Measurements from ENCODE around the gene COL6A3.

The COL6A3 gene

DNA sequence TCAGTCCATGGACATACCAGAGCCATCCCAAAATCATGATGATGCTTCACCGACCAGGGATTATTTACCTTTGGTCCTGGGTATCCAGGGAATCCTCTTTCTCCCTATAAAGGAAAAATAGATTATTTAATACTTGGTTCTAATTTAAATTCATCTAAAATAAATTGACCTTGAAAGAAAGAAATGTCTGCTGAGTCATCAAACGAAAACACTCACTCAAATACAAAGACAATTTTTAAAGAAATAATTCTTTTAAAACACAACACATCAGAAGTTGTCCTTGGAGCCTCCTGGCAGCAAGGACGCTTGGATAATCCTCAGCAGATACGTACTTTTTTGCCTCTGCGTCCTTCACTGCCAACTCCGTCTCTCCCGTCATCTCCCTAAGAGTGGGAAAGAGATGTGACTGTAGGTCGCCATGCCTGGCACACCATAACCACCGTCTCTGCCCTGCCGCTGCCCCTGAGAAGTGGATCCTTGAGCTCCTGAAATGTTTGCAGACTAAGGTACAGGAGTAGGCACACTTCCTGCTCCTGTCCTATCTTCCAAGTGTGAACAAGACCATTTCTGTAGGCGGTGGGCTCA lies 65.6 kb downstream of the COL6A3 start:
- no peak for DNase-seq (ENCODE audit: low spot score)

DNA sequence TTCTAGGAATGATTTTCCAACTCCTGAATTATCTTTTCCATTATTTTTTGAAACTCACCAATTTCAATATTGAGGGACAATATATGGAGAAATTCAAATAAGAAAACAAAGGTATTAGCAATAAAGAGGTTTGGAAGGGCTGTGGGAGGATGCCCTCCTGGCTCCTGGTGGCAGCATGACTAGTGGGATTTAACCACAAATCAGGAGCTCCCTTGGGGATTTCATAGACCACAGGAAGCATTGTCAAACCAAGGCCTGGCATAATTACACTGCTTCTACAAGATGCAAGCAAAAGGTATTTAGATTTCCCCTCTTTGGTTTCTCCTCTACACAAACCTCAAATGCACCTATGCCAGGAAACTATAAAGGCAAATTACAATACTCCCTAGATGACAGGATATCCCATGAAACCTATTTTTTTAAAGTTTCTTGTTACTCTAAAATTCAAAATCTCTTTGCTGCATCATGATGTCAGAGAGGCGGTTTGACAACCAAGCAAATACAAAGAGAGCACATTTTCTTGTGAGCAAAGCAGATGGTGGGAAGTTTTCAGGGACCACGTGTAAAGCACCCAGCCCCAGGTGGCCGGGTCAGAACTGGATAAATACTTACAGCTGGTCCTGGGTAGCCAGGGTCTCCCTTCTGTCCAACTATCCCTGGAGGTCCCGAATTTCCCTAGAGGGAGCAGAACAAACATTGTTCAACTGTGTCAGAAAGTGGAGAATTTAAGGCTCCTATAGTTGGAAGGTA lies 67.9 kb downstream of the COL6A3 start:
- DNase-seq (ENCODE audit: low spot score), result no peak

DNA sequence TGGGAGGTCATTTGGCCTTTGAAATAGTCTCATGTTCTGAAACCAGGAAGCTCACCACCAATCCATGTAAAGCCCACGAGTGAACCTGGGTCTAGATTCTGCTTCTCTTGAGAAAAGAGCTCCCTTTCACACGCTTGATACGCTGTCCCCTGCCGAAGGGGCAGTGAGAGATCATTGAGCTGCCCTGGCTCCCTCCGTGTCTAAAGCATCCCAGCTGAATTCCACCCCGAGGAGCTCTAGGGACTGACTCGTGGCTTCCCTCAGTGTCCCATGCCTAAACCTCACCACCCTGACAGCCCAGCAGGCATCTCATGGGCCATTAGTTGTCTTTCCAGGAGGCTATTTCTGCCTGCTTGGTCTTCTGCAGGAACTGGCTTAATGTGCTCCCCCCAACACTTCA lies 68.6 kb downstream of the COL6A3 start:
- DNase-seq (ENCODE audit: low spot score), result no peak

DNA sequence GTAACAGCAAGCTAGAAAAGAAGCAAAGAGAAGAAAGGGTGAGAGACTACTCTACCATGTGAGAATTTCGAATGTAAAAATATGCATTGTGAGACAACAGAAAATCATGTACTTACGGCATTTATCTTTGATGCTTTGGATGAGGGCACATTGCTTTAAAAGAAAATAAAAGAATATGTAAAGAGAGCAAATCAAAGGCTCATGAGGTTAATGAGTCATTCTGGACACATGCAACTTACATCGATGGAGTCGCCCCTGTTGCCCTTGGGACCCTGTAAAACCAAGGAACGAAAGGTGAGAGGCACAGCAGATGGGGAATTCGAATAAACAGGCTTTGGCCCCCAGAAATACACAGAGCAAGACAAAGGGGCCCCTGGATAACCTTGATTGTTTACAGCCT lies 69.0 kb downstream of the COL6A3 start:
- DNase-seq (ENCODE audit: low spot score), result no peak

DNA sequence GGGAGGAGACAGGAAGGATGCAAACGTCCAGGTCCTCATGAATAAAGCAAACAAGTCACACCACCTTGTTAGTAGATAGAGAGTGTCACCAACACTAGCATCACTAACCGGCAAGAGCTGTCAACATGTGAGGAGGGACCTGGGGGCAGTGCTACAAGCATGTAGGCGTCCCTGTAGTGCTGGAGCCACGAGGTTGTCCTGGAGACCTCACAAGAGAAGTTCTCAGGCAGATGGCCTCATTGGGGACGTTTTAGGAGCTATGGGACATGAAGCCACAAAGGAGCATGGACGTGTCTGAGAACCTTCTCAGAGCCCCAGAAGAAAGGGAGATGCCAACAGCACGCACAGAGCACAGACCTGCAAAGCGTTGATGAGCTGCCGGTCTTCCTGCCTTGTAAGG lies 70.0 kb downstream of the COL6A3 start:
- DNase-seq (ENCODE audit: low spot score), result no peak

GRCh38 chr2:237341872-237342271 lies 72.1 kb downstream of the COL6A3 start:
- no peak for DNase-seq (ENCODE audit: low spot score)

DNA sequence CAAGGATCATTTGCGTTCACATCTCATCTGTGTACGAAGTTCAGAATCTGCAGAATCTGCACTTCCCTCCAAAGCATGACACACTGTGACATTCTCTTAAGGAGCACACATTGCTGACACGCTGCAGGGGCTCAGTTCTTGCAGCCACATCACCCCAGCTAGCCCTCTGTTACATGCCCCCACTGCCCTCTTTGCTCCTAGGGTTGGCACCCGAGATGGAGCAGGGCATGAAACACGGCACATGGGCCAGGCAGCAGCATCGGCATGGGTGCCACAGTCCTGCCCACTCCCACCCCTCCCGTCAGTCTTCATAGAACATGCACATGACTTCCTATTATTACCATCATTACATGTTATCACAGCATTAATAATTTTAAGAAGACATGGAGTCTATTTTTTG lies 76.4 kb downstream of the COL6A3 start:
- no peak for DNase-seq (ENCODE audit: low spot score)

DNA sequence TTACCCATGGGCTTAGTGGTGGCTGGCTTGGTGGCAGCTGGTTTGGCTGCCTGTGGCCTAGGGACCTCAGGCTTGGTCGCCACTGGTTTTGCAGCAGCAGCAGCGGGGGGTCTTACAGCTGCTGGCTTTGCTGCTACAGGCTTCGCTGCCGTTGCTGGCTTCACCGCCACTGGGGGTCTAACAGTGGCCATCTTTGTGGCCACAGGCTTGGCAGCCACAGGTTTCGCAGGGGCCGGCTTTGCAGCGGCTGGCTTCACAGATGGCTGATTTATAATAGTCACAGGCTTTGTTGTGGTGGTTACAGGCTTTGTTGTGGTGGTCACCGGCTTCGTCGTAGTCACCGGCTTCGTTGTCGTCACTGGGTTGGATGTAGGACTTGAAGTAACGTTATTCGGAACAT lies 77.8 kb downstream of the COL6A3 start:
- DNase-seq (ENCODE audit: low spot score), result no peak

DNA sequence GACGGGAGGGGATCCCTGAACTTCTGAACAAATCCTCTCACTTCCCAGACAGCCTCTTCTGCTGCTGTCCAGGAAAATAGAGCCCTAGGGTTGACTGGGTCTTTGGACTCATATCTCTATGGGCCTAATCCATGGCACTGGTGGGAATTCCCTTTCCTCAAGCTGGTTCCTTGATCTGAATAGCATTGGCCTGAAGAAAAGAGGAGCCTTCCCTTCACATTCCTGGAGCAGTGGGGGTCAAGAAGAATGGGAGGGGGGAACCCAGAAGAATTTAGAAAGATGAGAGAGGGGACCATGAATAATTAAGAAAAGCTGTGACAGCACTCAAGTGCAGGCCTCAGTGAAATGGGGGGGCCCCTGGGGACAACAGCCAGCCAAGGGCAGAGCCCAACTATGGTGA lies 80.2 kb downstream of the COL6A3 start:
- no peak for DNase-seq (ENCODE audit: low spot score)

- no peak for DNase-seq (ENCODE audit: low spot score)
Observed at GRCh38 chr2:237330541-237330940, 83.4 kb downstream of the COL6A3 start.

DNA sequence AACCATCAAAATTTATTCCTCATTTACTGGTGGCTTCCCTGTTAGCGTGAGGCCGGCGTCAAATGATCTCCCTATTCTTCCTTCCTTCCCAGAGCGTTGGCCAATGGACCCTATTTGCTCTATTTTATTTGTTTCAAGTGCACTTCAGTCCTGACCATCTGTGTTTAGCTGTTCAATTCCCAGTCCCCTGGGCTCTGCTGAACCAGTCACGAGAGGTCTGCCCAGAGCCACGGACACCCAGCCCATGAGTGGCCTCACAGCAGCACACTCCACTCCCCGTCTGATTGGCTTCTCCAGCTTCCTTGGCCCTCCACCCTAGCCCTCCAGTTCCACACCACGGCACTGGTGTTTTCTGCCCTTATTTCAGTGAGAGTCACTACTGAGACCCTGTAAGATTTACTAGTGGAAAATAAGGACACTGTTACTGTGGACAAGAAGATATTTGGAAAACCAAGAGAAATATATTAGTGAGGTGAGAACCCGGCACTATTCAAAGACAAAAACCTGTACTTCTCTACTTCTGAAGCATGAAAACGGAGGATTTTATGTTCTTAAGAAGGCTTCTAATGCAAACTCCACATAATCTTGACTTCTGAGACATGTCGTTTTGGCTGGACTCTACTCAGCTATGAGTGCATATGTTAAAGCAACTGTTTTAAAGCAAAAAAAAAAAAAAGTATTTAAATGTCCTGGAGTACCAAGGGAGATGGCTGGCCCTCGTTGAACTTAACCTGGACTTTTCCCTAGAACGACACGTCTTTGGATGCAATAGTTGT lies 86.6 kb downstream of the COL6A3 start:
- no peak for DNase-seq (ENCODE audit: low spot score)

- no peak for DNase-seq (ENCODE audit: low spot score)
Observed at GRCh38 chr2:237326266-237327171, 87.4 kb downstream of the COL6A3 start.

DNA sequence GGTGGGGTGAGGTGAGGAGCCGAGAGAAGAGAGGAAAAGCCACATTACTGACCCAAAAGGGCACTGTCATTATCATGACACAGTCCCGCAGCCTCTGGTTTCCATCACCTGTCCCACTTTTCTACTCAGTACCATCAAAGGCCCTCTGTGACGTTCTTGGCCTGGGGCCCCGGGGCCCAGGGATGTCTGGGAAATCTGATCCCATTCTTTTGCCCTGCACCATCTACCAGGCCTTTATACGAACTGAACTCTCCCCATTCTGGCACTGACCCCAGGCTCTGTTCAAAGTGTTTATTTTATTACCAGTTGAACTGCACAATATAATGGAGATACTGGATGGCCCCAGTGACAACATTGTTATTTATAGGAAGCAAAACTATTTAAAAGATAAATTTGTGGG lies 89.1 kb downstream of the COL6A3 start:
- DNase-seq (ENCODE audit: low spot score), result no peak

DNA sequence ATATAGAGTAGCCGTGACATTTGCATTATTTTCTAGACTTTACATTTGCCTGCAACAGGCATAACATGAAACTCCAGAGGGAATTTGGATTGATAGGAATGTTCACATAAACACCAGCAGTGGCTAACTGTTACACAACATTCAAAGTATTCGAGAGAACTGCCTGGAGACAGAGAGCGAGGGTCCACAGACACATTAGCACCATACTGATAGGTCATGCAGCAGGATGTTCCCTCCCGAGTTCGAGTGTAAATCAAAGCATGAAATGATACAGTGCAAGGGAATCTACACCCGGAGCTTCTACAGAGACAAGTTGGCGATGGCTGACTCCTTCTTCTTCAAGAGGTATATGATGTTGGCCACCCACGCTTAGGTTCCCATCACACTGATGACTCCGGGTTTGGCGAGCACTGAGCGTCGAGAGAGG lies 89.5 kb downstream of the COL6A3 start:
- DNase-seq (ENCODE audit: low spot score), result no peak

GRCh38 chr2:237323656-237324055 lies 90.3 kb downstream of the COL6A3 start:
- no peak for DNase-seq (ENCODE audit: low spot score)

DNA sequence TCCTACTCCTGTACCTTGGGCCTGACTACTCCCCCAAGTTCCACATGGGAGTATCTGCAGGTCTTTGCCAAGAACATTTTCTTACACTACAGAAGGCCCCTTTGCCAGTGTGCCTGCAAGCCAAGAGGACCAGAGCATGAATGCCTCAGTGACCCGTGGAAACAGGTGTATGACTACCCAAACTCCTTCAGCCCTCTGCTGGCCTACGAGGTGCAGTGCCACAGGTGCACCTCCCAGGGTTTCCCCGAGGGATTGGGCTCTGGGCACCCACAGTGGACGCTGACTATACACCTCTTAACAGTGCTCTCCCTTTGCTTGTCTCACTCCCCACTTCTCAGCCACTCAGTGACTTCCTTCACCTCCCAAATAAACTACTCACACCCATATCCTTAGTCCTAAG lies 91.4 kb downstream of the COL6A3 start:
- no peak for DNase-seq (ENCODE audit: low spot score)

DNA sequence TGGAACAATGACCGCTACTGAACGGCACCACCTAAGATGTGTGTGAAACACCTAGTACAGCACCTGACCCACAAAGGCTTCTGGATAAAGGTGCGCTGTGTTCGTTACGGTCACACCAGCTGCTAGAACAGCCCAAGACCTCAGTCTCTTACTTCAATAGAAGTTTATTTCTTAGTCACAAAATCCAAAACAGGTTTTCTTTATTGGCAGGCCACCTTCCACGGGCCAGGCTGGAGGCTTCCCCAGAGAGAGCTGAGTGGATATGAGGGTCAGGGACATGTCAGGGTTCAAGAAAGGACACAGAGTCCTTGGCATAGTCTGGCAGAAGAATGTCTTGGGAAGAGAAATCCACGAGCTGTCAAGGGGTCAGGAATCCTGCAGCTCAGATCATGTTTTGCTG lies 92.2 kb downstream of the COL6A3 start:
- no peak for DNase-seq (ENCODE audit: low spot score)

GRCh38 chr2:237320801-237321560 lies 93.0 kb downstream of the COL6A3 start:
- DNase-seq (ENCODE audit: low spot score), result no peak

- DNase-seq (ENCODE audit: low spot score), result no peak
Observed at GRCh38 chr2:237319887-237320286, 94.1 kb downstream of the COL6A3 start.

GRCh38 chr2:237319086-237319820 lies 94.7 kb downstream of the COL6A3 start:
- no peak for DNase-seq (ENCODE audit: low spot score)

GRCh38 chr2:237316339-237316738 lies 97.6 kb downstream of the COL6A3 start:
- DNase-seq (ENCODE audit: low spot score), result no peak

All from RKO (cell line).